ENCODE measurements around the gene DDX1. TPM values are rescaled to one million over a fixed set of nuclear protein-coding genes. Genes with fewer than 3 reads are reported as not detected.
A peak's percentile ranks its signal among the peaks of the same experiment; 100 is the strongest.

Gene DDX1
- total and polyA plus RNA-seq, 2 experiments from 2014 or later = 72.6 to 101 TPM

- no peak for TF ChIP-seq EZH2phosphoT487 (IDR thresholded peaks at IDR 0.05; ENCODE audit: insufficient read depth, low read depth)
- TF ChIP-seq EZH2 (IDR thresholded peaks at IDR 0.05; ENCODE audit: insufficient read depth, poor library complexity, severe bottlenecking) = no peak
- DNase-seq = peak; percentile 16
- no peaks in the 10 kb centered on the region for H3K79me2 ChIP-seq (ENCODE audit: insufficient read depth)
- no peak overlapping the region for H3K27ac ChIP-seq
- no peak overlapping the region for H3K9ac ChIP-seq
- no peak overlapping the region for H2AFZ ChIP-seq
- in situ Hi-C loops (cut with MboI) = no loop called here
- no peaks in the 10 kb centered on the region for H3F3A ChIP-seq (ENCODE audit: insufficient read depth)
- H4K20me1 ChIP-seq (ENCODE audit: insufficient read depth) = no peaks in the 10 kb centered on the region
- no peak overlapping the region for H3K4me3 ChIP-seq
- no peaks in the 10 kb centered on the region for H3K9me3 ChIP-seq (ENCODE audit: low read depth)
- H3K36me3 ChIP-seq (ENCODE audit: low read depth) = no peaks in the 10 kb centered on the region
- no peaks in the 10 kb centered on the region for H3K27me3 ChIP-seq (replicated peaks; ENCODE audit: insufficient read depth)
- H3K4me1 ChIP-seq (ENCODE audit: insufficient read depth) = no peaks in the 10 kb centered on the region
- H3K9me2 ChIP-seq (ENCODE audit: insufficient read depth) = no peaks in the 10 kb centered on the region
- no peak overlapping the region for H3K4me2 ChIP-seq (ENCODE audit: unreplicated experiment)
- WGBS, 2 experiments (ENCODE audit: low coverage in 1 of 2, low lambda C conversion rate in 2 of 2, missing lambda C conversion rate in 2 of 2) = 33 to 39% methylated on average over 10 of the region's 10 CpGs
Observed at GRCh38 chr2:15675456-15676195, 84.0 kb downstream of the DDX1 start.

- Histone ChIP-seq H3K9me3 (ENCODE audit: low read depth) (no peaks in the 10 kb centered on the region), H3K79me2 (ENCODE audit: insufficient read depth) (no peaks in the 10 kb centered on the region), H3K4me1 (ENCODE audit: insufficient read depth) (no peaks in the 10 kb centered on the region), H4K20me1 (ENCODE audit: insufficient read depth) (no peaks in the 10 kb centered on the region), H3K9ac (no peak overlapping the region), H3K4me2 (ENCODE audit: unreplicated experiment) (no peak overlapping the region), H3K9me2 (ENCODE audit: insufficient read depth) (no peaks in the 10 kb centered on the region), H3F3A (ENCODE audit: insufficient read depth) (no peaks in the 10 kb centered on the region), H3K36me3 (ENCODE audit: low read depth) (no peaks in the 10 kb centered on the region), H2AFZ (no peak overlapping the region; the same call in 1 of the 2 replicates), H3K27ac (no peak overlapping the region), H3K27me3 (replicated peaks; ENCODE audit: insufficient read depth) (no peaks in the 10 kb centered on the region), H3K4me3 (no peak overlapping the region)
- TF ChIP-seq EZH2phosphoT487 (IDR thresholded peaks at IDR 0.05; ENCODE audit: insufficient read depth, low read depth) (no peak), EZH2 (IDR thresholded peaks at IDR 0.05; ENCODE audit: insufficient read depth, poor library complexity, severe bottlenecking) (no peak)
- in situ Hi-C loops (cut with MboI) = no loop called here
- 8 to 11% methylated on average over 9 of the region's 9 CpGs for WGBS, 2 experiments (ENCODE audit: low coverage in 1 of 2, low lambda C conversion rate in 2 of 2, missing lambda C conversion rate in 2 of 2)
- DNase-seq = no peak
Observed at GRCh38 chr2:15677141-15677843, 85.6 kb downstream of the DDX1 start.

- no peaks in the 10 kb centered on the region for H4K20me1 ChIP-seq (ENCODE audit: insufficient read depth)
- H3K9me3 ChIP-seq (ENCODE audit: low read depth) = no peaks in the 10 kb centered on the region
- no peaks in the 10 kb centered on the region for H3K36me3 ChIP-seq (ENCODE audit: low read depth)
- no peaks in the 10 kb centered on the region for H3K27me3 ChIP-seq (replicated peaks; ENCODE audit: insufficient read depth)
- H3K27ac ChIP-seq = no peak overlapping the region
- H3K9ac ChIP-seq = no peak overlapping the region
- TF ChIP-seq EZH2phosphoT487 (IDR thresholded peaks at IDR 0.05; ENCODE audit: insufficient read depth, low read depth) = no peak
- TF ChIP-seq EZH2 (IDR thresholded peaks at IDR 0.05; ENCODE audit: insufficient read depth, poor library complexity, severe bottlenecking) = no peak
- 54 to 56% methylated on average over 5 of the region's 5 CpGs for WGBS, 2 experiments (ENCODE audit: low coverage in 1 of 2, low lambda C conversion rate in 2 of 2, missing lambda C conversion rate in 2 of 2)
- H3K79me2 ChIP-seq (ENCODE audit: insufficient read depth) = no peaks in the 10 kb centered on the region
- DNase-seq = no peak
- H3K4me1 ChIP-seq (ENCODE audit: insufficient read depth) = no peaks in the 10 kb centered on the region
- in situ Hi-C loops (cut with MboI) = no loop called here
- H3F3A ChIP-seq (ENCODE audit: insufficient read depth) = no peaks in the 10 kb centered on the region
- no peak overlapping the region for H3K4me3 ChIP-seq
- H3K9me2 ChIP-seq (ENCODE audit: insufficient read depth) = no peaks in the 10 kb centered on the region
- no peak overlapping the region for H2AFZ ChIP-seq
- H3K4me2 ChIP-seq (ENCODE audit: unreplicated experiment) = no peak overlapping the region
Observed at GRCh38 chr2:15678346-15678745, 86.7 kb downstream of the DDX1 start.

- Histone ChIP-seq H3K27ac (no peak overlapping the region), H3K79me2 (ENCODE audit: insufficient read depth) (no peaks in the 10 kb centered on the region), H3K4me3 (no peak overlapping the region), H3K36me3 (ENCODE audit: low read depth) (no peaks in the 10 kb centered on the region), H3F3A (ENCODE audit: insufficient read depth) (no peaks in the 10 kb centered on the region), H3K27me3 (replicated peaks; ENCODE audit: insufficient read depth) (no peaks in the 10 kb centered on the region), H4K20me1 (ENCODE audit: insufficient read depth) (no peaks in the 10 kb centered on the region), H3K4me2 (ENCODE audit: unreplicated experiment) (no peak overlapping the region), H2AFZ (no peak overlapping the region), H3K4me1 (ENCODE audit: insufficient read depth) (no peaks in the 10 kb centered on the region), H3K9me2 (ENCODE audit: insufficient read depth) (no peaks in the 10 kb centered on the region), H3K9ac (no peak overlapping the region), H3K9me3 (ENCODE audit: low read depth) (no peaks in the 10 kb centered on the region)
- WGBS, 2 experiments (ENCODE audit: low coverage in 1 of 2, low lambda C conversion rate in 2 of 2, missing lambda C conversion rate in 2 of 2) = 60 to 69% methylated on average over 2 of the region's 2 CpGs
- in situ Hi-C loops (cut with MboI) = no loop called here
- TF ChIP-seq EZH2phosphoT487 (IDR thresholded peaks at IDR 0.05; ENCODE audit: insufficient read depth, low read depth) (no peak), EZH2 (IDR thresholded peaks at IDR 0.05; ENCODE audit: insufficient read depth, poor library complexity, severe bottlenecking) (no peak)
- no peak for DNase-seq
Observed at GRCh38 chr2:15678909-15679308, 87.2 kb downstream of the DDX1 start.

Measured in GM23248 (cell line).